AG09309 (cell line): ENCODE results near the gene GTF3C5.

Source experiments
- DNase-seq: peaks from one replicate; pipeline ENCODE4 v3.0.0-alpha.2; 2010; ENCODE audit warnings: low read depth
- H3K4me3 ChIP-seq: 2 replicates; pipeline ENCODE4 v1.5.1; 2011; ENCODE audit warnings: mild to moderate bottlenecking, low read depth, low read length, moderate library complexity; ENCODE audit not compliant: control insufficient read depth
- TF ChIP-seq, protein P1 (sequence below): IDR thresholded peaks from 2 replicates; pipeline ENCODE4 v1.5.1; 2011; ENCODE audit warnings: mild to moderate bottlenecking, low read depth, low read length, inconsistent platforms; ENCODE audit not compliant: insufficient read depth, control insufficient read depth; ENCODE audit errors: missing control alignments

The GTF3C5 gene

DNA sequence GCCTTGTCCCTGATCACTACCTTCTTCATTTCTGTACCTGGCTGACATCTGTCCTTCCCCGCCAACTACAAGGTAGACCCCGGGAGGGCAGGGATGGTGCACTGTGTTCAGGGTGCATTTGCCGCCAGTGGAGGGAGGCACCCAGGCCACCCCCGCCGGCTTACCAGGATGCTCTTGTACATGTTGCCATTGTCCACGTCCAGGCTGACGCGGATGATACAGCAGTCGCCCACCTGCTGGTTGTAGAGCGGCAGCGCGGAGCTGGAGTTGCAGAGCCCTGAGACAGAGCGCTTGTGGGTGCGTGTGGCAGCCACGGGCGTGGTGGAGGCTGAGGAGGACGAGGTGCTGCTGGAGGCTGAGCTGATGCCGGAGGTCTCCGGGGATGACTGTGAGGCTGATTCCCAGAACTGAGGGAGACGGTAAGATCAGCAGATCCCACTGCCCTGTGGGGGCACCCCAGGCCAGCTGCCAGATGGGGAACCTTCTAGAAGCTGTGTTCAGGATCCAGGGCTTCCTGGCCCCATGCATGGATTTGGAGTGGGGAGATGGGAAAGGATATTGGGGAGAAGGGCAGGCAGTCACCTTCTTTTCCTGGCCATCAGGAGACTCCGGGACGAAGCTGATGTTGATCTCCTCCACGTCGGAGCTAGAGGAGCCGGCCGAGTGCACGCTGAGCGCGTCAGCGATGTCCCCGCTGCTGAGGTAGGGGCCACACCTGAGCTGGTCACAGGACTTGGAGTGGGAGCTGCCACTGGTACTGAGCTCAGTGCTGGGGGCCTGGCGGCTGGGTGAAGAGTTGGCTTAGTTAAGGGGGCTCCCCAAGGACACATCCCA lies 70.8 kb downstream of the GTF3C5 start:
- no peak overlapping the region for H3K4me3 ChIP-seq
- DNase-seq = no peak
- TF ChIP-seq, protein P1, sequence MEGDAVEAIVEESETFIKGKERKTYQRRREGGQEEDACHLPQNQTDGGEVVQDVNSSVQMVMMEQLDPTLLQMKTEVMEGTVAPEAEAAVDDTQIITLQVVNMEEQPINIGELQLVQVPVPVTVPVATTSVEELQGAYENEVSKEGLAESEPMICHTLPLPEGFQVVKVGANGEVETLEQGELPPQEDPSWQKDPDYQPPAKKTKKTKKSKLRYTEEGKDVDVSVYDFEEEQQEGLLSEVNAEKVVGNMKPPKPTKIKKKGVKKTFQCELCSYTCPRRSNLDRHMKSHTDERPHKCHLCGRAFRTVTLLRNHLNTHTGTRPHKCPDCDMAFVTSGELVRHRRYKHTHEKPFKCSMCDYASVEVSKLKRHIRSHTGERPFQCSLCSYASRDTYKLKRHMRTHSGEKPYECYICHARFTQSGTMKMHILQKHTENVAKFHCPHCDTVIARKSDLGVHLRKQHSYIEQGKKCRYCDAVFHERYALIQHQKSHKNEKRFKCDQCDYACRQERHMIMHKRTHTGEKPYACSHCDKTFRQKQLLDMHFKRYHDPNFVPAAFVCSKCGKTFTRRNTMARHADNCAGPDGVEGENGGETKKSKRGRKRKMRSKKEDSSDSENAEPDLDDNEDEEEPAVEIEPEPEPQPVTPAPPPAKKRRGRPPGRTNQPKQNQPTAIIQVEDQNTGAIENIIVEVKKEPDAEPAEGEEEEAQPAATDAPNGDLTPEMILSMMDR = no peak

DNA sequence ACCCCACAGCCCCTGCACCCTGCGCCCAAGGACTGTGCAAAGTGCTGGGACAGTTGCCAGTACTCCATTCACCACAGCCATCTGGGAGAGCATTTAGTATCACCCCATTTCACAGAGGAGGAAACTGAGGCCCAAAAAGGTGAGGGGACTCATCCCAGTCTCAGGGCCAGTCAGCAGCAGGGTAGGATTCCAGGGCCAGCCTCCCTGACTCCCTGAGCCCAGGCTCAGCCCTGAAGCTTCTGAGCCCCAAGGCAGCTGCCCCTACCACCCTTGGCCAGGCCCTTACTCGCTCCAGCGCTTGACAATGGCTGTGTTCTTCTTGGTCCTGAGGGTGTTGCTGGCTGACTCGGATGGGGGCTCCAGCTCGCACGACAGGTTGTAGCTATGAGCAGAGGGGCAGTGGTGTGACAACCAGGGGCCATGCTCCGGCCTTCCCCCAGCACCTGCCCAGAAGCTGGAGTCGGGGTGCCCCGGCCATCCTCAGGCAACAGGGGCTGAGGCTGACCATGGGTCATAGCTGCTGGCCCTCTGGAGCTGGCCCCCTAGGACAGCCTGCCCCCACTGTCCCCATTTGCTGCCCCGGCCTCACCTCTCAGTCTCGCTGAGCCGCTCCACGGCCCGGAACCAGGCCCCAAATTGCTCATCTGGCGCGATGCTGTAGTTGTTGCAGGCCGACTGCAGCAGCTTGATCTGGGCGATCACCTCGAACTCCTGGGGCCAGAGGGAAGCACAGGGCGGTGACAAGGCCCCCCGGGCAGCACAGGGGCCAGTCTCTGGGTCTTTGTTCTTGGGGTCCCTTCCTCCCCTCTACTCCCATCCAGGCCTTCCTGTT lies 71.6 kb downstream of the GTF3C5 start:
- no peak for DNase-seq
- TF ChIP-seq, protein P1 = no peak
- no peak overlapping the region for H3K4me3 ChIP-seq

DNA sequence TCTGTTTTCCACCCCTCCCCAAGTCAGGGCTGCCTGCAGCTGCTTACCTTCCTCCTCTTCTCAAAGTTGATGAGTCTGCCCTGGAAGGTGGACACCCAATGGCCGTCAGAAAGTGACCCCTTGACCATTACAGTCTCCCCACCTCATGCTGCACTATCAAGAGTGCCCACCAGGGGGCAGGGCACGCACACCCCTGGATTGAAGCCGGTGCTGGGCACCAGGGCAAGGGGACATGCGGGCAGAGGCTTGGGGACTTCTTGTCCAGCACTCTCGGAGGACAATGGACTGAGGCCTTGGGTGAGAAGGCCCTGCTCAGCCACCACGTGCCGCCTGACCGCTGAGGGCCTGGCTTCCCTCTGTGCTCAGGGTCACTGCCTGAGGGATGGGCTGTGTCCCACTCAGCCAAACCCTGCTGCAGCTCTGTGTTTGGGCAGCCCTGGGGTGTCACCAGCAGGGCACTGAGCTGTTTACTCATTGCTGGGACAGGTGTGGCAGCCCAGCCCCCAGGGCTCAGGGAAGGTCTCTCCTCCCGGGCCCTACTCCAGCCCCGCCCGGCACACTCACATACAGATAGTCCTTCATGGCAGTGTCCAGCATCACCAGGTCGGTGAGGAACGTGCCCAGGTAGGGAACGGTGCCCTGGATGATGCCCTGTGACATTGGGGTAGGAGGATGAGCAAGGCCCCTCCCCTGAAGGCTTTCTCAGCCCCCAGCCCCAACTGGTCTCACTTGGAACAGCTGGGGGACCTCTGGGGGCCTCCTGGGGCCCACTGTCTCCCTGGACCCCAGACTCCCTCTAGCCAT lies 72.6 kb downstream of the GTF3C5 start:
- no peak overlapping the region for H3K4me3 ChIP-seq
- TF ChIP-seq, protein P1 = peak; percentile 98
- no peak for DNase-seq

GRCh38 chr9:133103987-133104505 lies 73.2 kb downstream of the GTF3C5 start:
- no peak for DNase-seq
- H3K4me3 ChIP-seq = no peak overlapping the region
- TF ChIP-seq, protein P1 = no peak

DNA sequence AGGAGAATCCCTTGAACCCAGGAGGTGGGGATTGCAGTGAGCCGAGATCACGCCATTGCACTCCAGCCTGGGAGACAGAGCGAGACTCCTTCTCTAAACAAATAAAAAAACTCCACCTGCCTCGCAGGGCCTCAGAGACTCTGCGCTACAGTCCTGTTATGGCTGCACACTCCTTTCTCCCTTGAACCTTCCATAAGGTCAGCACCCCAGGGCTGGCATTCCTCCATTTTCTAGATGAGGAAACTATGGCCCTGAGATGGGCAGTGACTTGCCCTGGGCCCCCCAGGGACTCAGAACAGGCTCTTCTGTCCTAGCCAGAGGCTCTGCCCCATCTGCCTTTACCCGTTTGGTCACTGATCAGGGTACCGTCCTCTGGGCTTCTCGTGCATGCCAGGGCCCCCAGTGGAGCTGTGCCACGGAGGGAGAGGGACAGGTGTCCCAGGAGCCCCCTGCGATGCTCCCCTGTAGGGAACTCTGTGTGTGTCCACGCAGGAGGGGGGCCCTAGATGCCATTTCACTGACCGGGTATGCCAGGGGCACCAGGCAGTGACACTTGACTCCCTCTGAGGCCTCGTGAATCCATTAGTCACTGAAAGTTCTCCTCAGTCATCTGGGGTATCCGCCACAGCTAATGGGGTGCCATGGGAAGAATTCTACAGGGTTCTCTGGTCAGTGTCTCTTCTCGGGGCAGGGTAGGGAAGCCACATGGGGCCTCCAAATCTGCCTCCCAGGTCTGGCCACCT lies 74.1 kb downstream of the GTF3C5 start:
- H3K4me3 ChIP-seq = no peak overlapping the region
- DNase-seq = no peak
- TF ChIP-seq, protein P1 = no peak
